GM23338 (cell line): ENCODE data around the gene MCOLN2. TPM values are rescaled to one million over a fixed set of nuclear protein-coding genes. Genes with fewer than 3 reads are reported as not detected.

Experiments used
- ATAC-seq: fragments of 200-7000 bp; cut with Tn5 transposase; 3 replicates; pipeline ENCODE4 v1.9.1; 2020
- DNase-seq: peaks from one replicate; pipeline ENCODE4 v3.0.0-alpha.2; 2015; ENCODE audit warnings: low spot score
- H2AFZ ChIP-seq: fragments of 200-600 bp; sonication (generic); 2 replicates; pipeline ENCODE4 v1.8.0; 2016; ENCODE audit warnings: antibody characterized with exemption, mild to moderate bottlenecking, moderate library complexity
- H3F3A ChIP-seq: fragments of 200-600 bp; sonication (generic); replicated peaks from 2 replicates; pipeline ENCODE4 v1.8.0; 2017; ENCODE audit warnings: antibody characterized with exemption, mixed run types, low read depth
- H3K27ac ChIP-seq: fragments of 200-600 bp; sonication (generic); 2 replicates; pipeline ENCODE4 v1.6.1; 2016; ENCODE audit warnings: low read depth
- H3K27me3 ChIP-seq: fragments of 200-600 bp; sonication (generic); 2 replicates; pipeline ENCODE4 v1.8.0; 2016; ENCODE audit warnings: mild to moderate bottlenecking, mixed run types, moderate library complexity; ENCODE audit not compliant: insufficient read depth
- H3K36me3 ChIP-seq: fragments of 200-600 bp; sonication (generic); 2 replicates; pipeline ENCODE4 v1.8.0; 2016; ENCODE audit warnings: mild to moderate bottlenecking; ENCODE audit not compliant: insufficient read depth
- H3K4me1 ChIP-seq: fragments of 200-600 bp; sonication (generic); 2 replicates; pipeline ENCODE4 v1.8.0; 2016; ENCODE audit warnings: mild to moderate bottlenecking, moderate library complexity; ENCODE audit not compliant: insufficient read depth
- H3K4me2 ChIP-seq: fragments of 200-600 bp; sonication (generic); 2 replicates; pipeline ENCODE4 v1.7.1; 2017; ENCODE audit warnings: mixed run types
- H3K4me3 ChIP-seq: fragments of 200-600 bp; sonication (generic); 2 replicates; pipeline ENCODE4 v1.6.1; 2016; ENCODE audit warnings: mixed run types
- H3K79me2 ChIP-seq: fragments of 200-600 bp; sonication (generic); replicated peaks from 2 replicates; pipeline ENCODE4 v1.8.0; 2017; ENCODE audit warnings: mild to moderate bottlenecking; ENCODE audit not compliant: insufficient read depth
- H3K9me2 ChIP-seq: fragments of 200-600 bp; sonication (generic); 2 replicates; pipeline ENCODE4 v1.8.0; 2017; ENCODE audit not compliant: insufficient read depth
- H4K20me1 ChIP-seq: fragments of 200-600 bp; sonication (generic); replicated peaks from 2 replicates; pipeline ENCODE4 v1.8.0; 2017; ENCODE audit warnings: mild to moderate bottlenecking; ENCODE audit not compliant: insufficient read depth
- H3K27ac Mint-ChIP-seq: 2 replicates; pipeline ENCODE4 v1.8.0; 2020; ENCODE audit warnings: inconsistent platforms, mild to moderate bottlenecking, moderate library complexity, mixed read lengths
- H3K27me3 Mint-ChIP-seq: 3 replicates; pipeline ENCODE4 v1.8.0; 2022; ENCODE audit warnings: low read depth, mild to moderate bottlenecking, moderate library complexity, mixed read lengths, inconsistent platforms; ENCODE audit not compliant: insufficient read depth, poor library complexity
- H3K36me3 Mint-ChIP-seq: 3 replicates; pipeline ENCODE4 v1.8.0; 2021; ENCODE audit warnings: low read depth, mild to moderate bottlenecking, inconsistent platforms, moderate library complexity, mixed read lengths
- H3K4me1 Mint-ChIP-seq: 3 replicates; pipeline ENCODE4 v1.8.0; 2020; ENCODE audit warnings: mild to moderate bottlenecking, inconsistent platforms, mixed read lengths
- H3K4me3 Mint-ChIP-seq: 3 replicates; pipeline ENCODE4 v1.8.0; 2021; ENCODE audit warnings: moderate library complexity, mild to moderate bottlenecking, inconsistent platforms, mixed read lengths
- H3K9me3 Mint-ChIP-seq: 3 replicates; pipeline ENCODE4 v1.8.0; 2020; ENCODE audit warnings: moderate library complexity, mild to moderate bottlenecking, inconsistent platforms, mixed read lengths
- CREB1 ChIP-seq: fragments of 250-450 bp; sonication (Bioruptor Pico); IDR thresholded peaks from 2 replicates; pipeline ENCODE4 v1.5.0; 2020; ENCODE audit warnings: low read depth, mild to moderate bottlenecking, moderate library complexity
- EZH2 ChIP-seq: fragments of 200-600 bp; sonication (generic); IDR thresholded peaks from one replicate; pipeline ENCODE4 v1.8.0; 2017; ENCODE audit warnings: antibody characterized with exemption, mild to moderate bottlenecking, low read depth; ENCODE audit not compliant: unreplicated experiment
- EZH2phosphoT487 ChIP-seq: fragments of 200-600 bp; sonication (generic); IDR thresholded peaks from one replicate; pipeline ENCODE4 v1.8.1; 2018; ENCODE audit warnings: antibody characterized with exemption; ENCODE audit not compliant: unreplicated experiment
- NANOG ChIP-seq: IDR thresholded peaks from 2 replicates; pipeline ENCODE4 v1.6.1; 2016; ENCODE audit warnings: antibody characterized with exemption, borderline replicate concordance
- POLR2AphosphoS5 ChIP-seq: IDR thresholded peaks from 2 replicates; pipeline ENCODE4 v1.6.1; 2016; ENCODE audit warnings: antibody characterized with exemption, low read depth
- STAT1 ChIP-seq: IDR thresholded peaks from one replicate; pipeline ENCODE4 v1.6.1; 2016; ENCODE audit warnings: antibody characterized with exemption; ENCODE audit not compliant: unreplicated experiment
- ZNF331 ChIP-seq: fragments of 250-450 bp; sonication (Bioruptor Pico); IDR thresholded peaks from 2 replicates; pipeline ENCODE4 v1.5.0; 2020; ENCODE audit warnings: low read depth, mild to moderate bottlenecking, moderate library complexity
- polyA plus RNA-seq: library from polyadenylated mRNA; unstranded; fragments of >200 nt; fragmentation: Nextera tagmentation; extraction: Ambion mirVana; gene quantifications from 2 replicates; pipeline ENCODE4 v1.2.1, GENCODE V29; 2016
- total RNA-seq: library from RNA; depleted of rRNA; stranded (reverse); fragments of >200 nt; shearing (Covaris generic); gene quantifications from 2 replicates; pipeline ENCODE4 v1.2.3, GENCODE V29; 2014
- TF ChIP-seq, protein P1 (sequence below), 2 experiments: fragments of 200-600 bp in 1 of 2; sonication (generic) in 1 of 2; conservative IDR thresholded peaks; 2 replicates each; pipeline versions ENCODE4 v1.5.1 to v1.6.1; 2016 to 2017; ENCODE audit warnings: antibody characterized with exemption in 2 of 2, low read depth in 2 of 2, mild to moderate bottlenecking in 2 of 2, moderate library complexity in 1 of 2
- TF ChIP-seq, protein P2 (sequence below): IDR thresholded peaks from one replicate; pipeline ENCODE4 v1.6.1; 2018; ENCODE audit warnings: antibody characterized with exemption; ENCODE audit not compliant: unreplicated experiment
- TF ChIP-seq, protein P3 (sequence below): IDR thresholded peaks from 2 replicates; pipeline ENCODE4 v1.6.1; 2016; ENCODE audit warnings: antibody characterized with exemption
- TF ChIP-seq, protein P4 (sequence below): fragments of 250-450 bp; sonication (Bioruptor Pico); IDR thresholded peaks from 2 replicates; pipeline ENCODE4 v1.5.0; 2020; ENCODE audit warnings: mild to moderate bottlenecking, moderate library complexity

MCOLN2 gene
- total and polyA plus RNA-seq, 2 experiments from 2014 or later: 2.7 to 10.0 TPM

DNA sequence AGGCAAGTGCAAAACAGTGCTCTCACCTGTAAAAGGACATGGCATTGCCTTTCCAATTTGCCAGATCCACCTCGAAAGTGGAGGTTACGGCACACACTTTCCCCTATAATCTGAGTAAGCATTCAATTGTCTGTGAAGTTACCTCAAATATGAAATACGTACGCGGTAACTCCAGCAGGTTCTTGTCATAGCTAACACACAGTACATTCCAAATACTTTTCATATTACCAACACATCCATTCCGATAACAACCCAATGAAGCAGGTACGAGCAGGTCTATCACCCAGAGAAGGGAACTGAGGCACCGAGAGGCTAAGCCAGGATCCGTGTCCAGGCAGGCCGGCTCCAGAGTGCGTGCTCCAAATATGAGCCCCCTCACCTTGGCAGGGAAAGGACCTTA lies 57.2 kb downstream of the MCOLN2 start (continued):
- TF ChIP-seq, protein P1, sequence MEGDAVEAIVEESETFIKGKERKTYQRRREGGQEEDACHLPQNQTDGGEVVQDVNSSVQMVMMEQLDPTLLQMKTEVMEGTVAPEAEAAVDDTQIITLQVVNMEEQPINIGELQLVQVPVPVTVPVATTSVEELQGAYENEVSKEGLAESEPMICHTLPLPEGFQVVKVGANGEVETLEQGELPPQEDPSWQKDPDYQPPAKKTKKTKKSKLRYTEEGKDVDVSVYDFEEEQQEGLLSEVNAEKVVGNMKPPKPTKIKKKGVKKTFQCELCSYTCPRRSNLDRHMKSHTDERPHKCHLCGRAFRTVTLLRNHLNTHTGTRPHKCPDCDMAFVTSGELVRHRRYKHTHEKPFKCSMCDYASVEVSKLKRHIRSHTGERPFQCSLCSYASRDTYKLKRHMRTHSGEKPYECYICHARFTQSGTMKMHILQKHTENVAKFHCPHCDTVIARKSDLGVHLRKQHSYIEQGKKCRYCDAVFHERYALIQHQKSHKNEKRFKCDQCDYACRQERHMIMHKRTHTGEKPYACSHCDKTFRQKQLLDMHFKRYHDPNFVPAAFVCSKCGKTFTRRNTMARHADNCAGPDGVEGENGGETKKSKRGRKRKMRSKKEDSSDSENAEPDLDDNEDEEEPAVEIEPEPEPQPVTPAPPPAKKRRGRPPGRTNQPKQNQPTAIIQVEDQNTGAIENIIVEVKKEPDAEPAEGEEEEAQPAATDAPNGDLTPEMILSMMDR (conservative IDR thresholded peaks at IDR 0.05; ENCODE audit: low read depth in 2 of 2): no peak
- TF ChIP-seq ZNF331 (no peak), NANOG (no peak), STAT1 (no peak), CREB1 (CRISPR knock-in tag) (no peak), EZH2 (no peak), POLR2AphosphoS5 (no peak), EZH2phosphoT487 (no peak)
- TF ChIP-seq, protein P2, sequence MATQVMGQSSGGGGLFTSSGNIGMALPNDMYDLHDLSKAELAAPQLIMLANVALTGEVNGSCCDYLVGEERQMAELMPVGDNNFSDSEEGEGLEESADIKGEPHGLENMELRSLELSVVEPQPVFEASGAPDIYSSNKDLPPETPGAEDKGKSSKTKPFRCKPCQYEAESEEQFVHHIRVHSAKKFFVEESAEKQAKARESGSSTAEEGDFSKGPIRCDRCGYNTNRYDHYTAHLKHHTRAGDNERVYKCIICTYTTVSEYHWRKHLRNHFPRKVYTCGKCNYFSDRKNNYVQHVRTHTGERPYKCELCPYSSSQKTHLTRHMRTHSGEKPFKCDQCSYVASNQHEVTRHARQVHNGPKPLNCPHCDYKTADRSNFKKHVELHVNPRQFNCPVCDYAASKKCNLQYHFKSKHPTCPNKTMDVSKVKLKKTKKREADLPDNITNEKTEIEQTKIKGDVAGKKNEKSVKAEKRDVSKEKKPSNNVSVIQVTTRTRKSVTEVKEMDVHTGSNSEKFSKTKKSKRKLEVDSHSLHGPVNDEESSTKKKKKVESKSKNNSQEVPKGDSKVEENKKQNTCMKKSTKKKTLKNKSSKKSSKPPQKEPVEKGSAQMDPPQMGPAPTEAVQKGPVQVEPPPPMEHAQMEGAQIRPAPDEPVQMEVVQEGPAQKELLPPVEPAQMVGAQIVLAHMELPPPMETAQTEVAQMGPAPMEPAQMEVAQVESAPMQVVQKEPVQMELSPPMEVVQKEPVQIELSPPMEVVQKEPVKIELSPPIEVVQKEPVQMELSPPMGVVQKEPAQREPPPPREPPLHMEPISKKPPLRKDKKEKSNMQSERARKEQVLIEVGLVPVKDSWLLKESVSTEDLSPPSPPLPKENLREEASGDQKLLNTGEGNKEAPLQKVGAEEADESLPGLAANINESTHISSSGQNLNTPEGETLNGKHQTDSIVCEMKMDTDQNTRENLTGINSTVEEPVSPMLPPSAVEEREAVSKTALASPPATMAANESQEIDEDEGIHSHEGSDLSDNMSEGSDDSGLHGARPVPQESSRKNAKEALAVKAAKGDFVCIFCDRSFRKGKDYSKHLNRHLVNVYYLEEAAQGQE: no peak
- TF ChIP-seq, protein P3, sequence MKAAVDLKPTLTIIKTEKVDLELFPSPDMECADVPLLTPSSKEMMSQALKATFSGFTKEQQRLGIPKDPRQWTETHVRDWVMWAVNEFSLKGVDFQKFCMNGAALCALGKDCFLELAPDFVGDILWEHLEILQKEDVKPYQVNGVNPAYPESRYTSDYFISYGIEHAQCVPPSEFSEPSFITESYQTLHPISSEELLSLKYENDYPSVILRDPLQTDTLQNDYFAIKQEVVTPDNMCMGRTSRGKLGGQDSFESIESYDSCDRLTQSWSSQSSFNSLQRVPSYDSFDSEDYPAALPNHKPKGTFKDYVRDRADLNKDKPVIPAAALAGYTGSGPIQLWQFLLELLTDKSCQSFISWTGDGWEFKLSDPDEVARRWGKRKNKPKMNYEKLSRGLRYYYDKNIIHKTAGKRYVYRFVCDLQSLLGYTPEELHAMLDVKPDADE: no peak

DNA sequence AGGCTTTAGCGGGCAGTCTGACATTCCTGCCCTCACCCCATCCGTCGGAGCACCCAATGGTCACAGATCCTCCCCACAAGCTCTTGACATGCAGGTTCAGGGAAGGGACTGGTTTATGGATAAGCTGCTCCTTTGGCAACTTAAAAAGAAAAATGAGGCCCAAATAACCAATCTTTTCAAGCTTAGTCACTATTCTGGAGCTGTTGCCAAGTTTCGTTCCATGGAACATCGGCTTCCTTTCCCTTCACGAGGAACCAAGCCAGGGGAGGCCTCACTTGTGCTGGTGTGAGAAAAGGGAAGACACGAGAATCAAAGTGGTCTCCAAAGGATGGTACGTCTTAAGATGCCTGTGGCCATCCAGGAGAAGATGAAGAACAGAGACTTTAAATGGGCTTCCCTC lies 57.8 kb downstream of the MCOLN2 start:
- H3K4me2 ChIP-seq: no peak overlapping the region
- no peaks in the 10 kb centered on the region for H4K20me1 ChIP-seq
- H3K4me3 ChIP-seq: no peak overlapping the region
- Mint-ChIP-seq H3K27me3 (peaks cover 3% of the 10 kb centered on the region), H3K36me3 (no peaks in the 10 kb centered on the region), H3K4me1 (no peaks in the 10 kb centered on the region; the same call in 1 of the 3 replicates), H3K27ac (no peak overlapping the region), H3K9me3 (no peaks in the 10 kb centered on the region), H3K4me3 (no peak overlapping the region)
- H3F3A ChIP-seq: no peaks in the 10 kb centered on the region
- H2AFZ ChIP-seq: no peak overlapping the region
- H3K36me3 ChIP-seq: no peaks in the 10 kb centered on the region; the same call in 1 of the 2 replicates
- H3K79me2 ChIP-seq: no peaks in the 10 kb centered on the region
- no peaks in the 10 kb centered on the region for H3K9me2 ChIP-seq
- no peak for DNase-seq
- H3K27me3 ChIP-seq: no peaks in the 10 kb centered on the region
- no peak for ATAC-seq
- no peaks in the 10 kb centered on the region; the same call in 1 of the 2 replicates for H3K4me1 ChIP-seq
- H3K27ac ChIP-seq: no peak overlapping the region
- TF ChIP-seq CREB1 (CRISPR knock-in tag) (no peak), EZH2 (no peak)
- TF ChIP-seq, protein P1 (conservative IDR thresholded peaks at IDR 0.05; ENCODE audit: low read depth in 2 of 2): no peak
- TF ChIP-seq, protein P4, sequence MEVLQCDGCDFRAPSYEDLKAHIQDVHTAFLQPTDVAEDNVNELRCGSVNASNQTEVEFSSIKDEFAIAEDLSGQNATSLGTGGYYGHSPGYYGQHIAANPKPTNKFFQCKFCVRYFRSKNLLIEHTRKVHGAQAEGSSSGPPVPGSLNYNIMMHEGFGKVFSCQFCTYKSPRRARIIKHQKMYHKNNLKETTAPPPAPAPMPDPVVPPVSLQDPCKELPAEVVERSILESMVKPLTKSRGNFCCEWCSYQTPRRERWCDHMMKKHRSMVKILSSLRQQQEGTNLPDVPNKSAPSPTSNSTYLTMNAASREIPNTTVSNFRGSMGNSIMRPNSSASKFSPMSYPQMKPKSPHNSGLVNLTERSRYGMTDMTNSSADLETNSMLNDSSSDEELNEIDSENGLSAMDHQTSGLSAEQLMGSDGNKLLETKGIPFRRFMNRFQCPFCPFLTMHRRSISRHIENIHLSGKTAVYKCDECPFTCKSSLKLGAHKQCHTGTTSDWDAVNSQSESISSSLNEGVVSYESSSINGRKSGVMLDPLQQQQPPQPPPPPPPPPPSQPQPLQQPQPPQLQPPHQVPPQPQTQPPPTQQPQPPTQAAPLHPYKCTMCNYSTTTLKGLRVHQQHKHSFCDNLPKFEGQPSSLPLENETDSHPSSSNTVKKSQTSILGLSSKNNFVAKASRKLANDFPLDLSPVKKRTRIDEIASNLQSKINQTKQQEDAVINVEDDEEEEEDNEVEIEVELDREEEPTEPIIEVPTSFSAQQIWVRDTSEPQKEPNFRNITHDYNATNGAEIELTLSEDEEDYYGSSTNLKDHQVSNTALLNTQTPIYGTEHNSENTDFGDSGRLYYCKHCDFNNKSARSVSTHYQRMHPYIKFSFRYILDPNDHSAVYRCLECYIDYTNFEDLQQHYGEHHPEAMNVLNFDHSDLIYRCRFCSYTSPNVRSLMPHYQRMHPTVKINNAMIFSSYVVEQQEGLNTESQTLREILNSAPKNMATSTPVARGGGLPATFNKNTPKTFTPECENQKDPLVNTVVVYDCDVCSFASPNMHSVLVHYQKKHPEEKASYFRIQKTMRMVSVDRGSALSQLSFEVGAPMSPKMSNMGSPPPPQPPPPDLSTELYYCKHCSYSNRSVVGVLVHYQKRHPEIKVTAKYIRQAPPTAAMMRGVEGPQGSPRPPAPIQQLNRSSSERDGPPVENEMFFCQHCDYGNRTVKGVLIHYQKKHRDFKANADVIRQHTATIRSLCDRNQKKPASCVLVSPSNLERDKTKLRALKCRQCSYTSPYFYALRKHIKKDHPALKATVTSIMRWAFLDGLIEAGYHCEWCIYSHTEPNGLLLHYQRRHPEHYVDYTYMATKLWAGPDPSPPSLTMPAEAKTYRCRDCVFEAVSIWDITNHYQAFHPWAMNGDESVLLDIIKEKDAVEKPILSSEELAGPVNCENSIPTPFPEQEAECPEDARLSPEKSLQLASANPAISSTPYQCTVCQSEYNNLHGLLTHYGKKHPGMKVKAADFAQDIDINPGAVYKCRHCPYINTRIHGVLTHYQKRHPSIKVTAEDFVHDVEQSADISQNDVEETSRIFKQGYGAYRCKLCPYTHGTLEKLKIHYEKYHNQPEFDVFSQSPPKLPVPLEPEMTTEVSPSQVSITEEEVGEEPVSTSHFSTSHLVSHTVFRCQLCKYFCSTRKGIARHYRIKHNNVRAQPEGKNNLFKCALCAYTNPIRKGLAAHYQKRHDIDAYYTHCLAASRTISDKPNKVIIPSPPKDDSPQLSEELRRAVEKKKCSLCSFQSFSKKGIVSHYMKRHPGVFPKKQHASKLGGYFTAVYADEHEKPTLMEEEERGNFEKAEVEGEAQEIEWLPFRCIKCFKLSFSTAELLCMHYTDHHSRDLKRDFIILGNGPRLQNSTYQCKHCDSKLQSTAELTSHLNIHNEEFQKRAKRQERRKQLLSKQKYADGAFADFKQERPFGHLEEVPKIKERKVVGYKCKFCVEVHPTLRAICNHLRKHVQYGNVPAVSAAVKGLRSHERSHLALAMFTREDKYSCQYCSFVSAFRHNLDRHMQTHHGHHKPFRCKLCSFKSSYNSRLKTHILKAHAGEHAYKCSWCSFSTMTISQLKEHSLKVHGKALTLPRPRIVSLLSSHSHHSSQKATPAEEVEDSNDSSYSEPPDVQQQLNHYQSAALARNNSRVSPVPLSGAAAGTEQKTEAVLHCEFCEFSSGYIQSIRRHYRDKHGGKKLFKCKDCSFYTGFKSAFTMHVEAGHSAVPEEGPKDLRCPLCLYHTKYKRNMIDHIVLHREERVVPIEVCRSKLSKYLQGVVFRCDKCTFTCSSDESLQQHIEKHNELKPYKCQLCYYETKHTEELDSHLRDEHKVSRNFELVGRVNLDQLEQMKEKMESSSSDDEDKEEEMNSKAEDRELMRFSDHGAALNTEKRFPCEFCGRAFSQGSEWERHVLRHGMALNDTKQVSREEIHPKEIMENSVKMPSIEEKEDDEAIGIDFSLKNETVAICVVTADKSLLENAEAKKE (CRISPR knock-in tag): no peak
